ENCODE data around the gene CACNA1C.

DNA sequence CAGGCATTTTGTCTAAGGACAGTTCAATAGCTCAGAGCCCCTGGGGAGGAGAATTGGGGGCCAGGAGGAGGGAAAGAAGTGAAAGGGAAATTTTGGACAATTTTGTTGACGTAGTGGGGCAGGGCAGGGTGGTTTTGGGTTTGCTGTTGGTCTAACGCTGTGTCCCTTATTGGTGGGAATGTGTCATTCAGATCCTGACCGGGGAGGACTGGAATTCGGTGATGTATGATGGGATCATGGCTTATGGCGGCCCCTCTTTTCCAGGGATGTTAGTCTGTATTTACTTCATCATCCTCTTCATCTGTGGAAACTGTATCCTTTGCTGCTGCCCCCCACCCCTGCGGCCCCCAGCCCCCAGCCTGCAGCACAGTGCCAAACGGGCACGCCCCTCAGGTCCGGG, 529.8 kb downstream of the CACNA1C start:
- no peak for TF ChIP-seq CTCF (IDR thresholded peaks at IDR 0.05)
- no peak for TF ChIP-seq POLR2A (IDR thresholded peaks at IDR 0.05)

Measured in esophagus squamous epithelium (tissue), 4 donors.